PC-9 (cell line): Measurements from ENCODE around the gene VWDE. TPM values are rescaled to one million over a fixed set of nuclear protein-coding genes. Genes with fewer than 3 reads are reported as not detected.

Experiments
- BruUV-seq: library from RNA; stranded (reverse); fragments of 400-500 nt; replicated peaks from 2 replicates; lab custom pipeline; 2021; lab: Mats Ljungman, UMichigan
- CTCF ChIA-PET: fragments of 300-600 bp; sonication (Branson Sonifier 250); formaldehyde crosslinking; loops from one replicate; lab custom pipeline; 2022; ENCODE audit warnings: antibody characterized with exemption; lab: Charles Lee
- POLR2A ChIA-PET: fragments of 300-600 bp; sonication (Branson Sonifier 250); formaldehyde crosslinking; loops from one replicate; lab custom pipeline; 2022; ENCODE audit warnings: antibody characterized with exemption; ENCODE audit not compliant: unreplicated experiment; lab: Charles Lee
- DNase-seq, 2 experiments: peaks; one replicate each; pipeline versions ENCODE4 v3.0.0 to v3.0.0-alpha.2; 2015 to 2022; ENCODE audit warnings: mixed read lengths in 1 of 2
- H2AFZ ChIP-seq: fragments of 200-600 bp; sonication (generic); 2 replicates; pipeline ENCODE4 v1.8.1; 2017; ENCODE audit warnings: antibody characterized with exemption
- H3F3A ChIP-seq: fragments of 200-600 bp; sonication (generic); 2 replicates; pipeline ENCODE4 v1.8.1; 2017; ENCODE audit warnings: antibody characterized with exemption, mild to moderate bottlenecking, low read depth; ENCODE audit not compliant: insufficient read depth
- H3K27ac ChIP-seq: fragments of 200-600 bp; sonication (generic); 2 replicates; pipeline ENCODE4 v1.6.1; 2016; ENCODE audit warnings: mixed run types
- H3K27me3 ChIP-seq: fragments of 200-600 bp; sonication (generic); 2 replicates; pipeline ENCODE4 v1.6.1; 2016; ENCODE audit warnings: low read depth, mixed run types; ENCODE audit not compliant: insufficient read depth
- H3K36me3 ChIP-seq: fragments of 200-600 bp; sonication (generic); 2 replicates; pipeline ENCODE4 v1.6.1; 2016; ENCODE audit warnings: low read depth, mixed run types
- H3K4me1 ChIP-seq: fragments of 200-600 bp; sonication (generic); replicated peaks from 2 replicates; pipeline ENCODE4 v1.6.1; 2016; ENCODE audit warnings: mixed run types; ENCODE audit not compliant: insufficient read depth
- H3K4me2 ChIP-seq: fragments of 200-600 bp; sonication (generic); 2 replicates; pipeline ENCODE4 v1.6.1; 2017; ENCODE audit warnings: mixed run types
- H3K4me3 ChIP-seq: fragments of 200-600 bp; sonication (generic); 2 replicates; pipeline ENCODE4 v1.6.1; 2016; ENCODE audit warnings: mixed run types
- H3K79me2 ChIP-seq: fragments of 200-600 bp; sonication (generic); 2 replicates; pipeline ENCODE4 v1.6.1; 2017; ENCODE audit warnings: low read depth, mixed run types
- H3K9me2 ChIP-seq: fragments of 200-600 bp; sonication (generic); 2 replicates; pipeline ENCODE4 v1.8.1; 2017; ENCODE audit warnings: mild to moderate bottlenecking; ENCODE audit not compliant: insufficient read depth
- H3K9me3 ChIP-seq: fragments of 200-600 bp; sonication (generic); 2 replicates; pipeline ENCODE4 v1.8.1; 2016; ENCODE audit warnings: low read depth; ENCODE audit not compliant: insufficient read depth
- H4K20me1 ChIP-seq: fragments of 200-600 bp; sonication (generic); 2 replicates; pipeline ENCODE4 v1.8.1; 2017; ENCODE audit not compliant: insufficient read depth
- EZH2 ChIP-seq: fragments of 200-600 bp; sonication (generic); IDR thresholded peaks from 2 replicates; pipeline ENCODE4 v1.8.0; 2017; ENCODE audit warnings: antibody characterized with exemption, low read depth
- intact Hi-C: fragments of 100-400 bp; cut with micrococcal nuclease; formaldehyde crosslinking; loops from one replicate; pipeline ENCODE4 v1.10.0; 2022; ENCODE audit not compliant: unreplicated experiment
- total RNA-seq: library from RNA; stranded (reverse); gene quantifications from 2 replicates; pipeline ENCODE4 v1.2.3, GENCODE V29; 2021
- TF ChIP-seq, protein P1 (sequence below): fragments of 200-600 bp; sonication (generic); conservative IDR thresholded peaks from 2 replicates; pipeline ENCODE4 v1.6.1; 2017; ENCODE audit warnings: mixed run types, antibody characterized with exemption, mild to moderate bottlenecking, moderate library complexity

Gene VWDE
- total RNA-seq, 1 experiment from 2014 or later, result 27.3 TPM

- CTCF ChIA-PET, result no interaction called here
- H2AFZ ChIP-seq, result no peak overlapping the region
- no peak for DNase-seq
- H3K27me3 ChIP-seq, result no peaks in the 10 kb centered on the region
- TF ChIP-seq, protein P1, sequence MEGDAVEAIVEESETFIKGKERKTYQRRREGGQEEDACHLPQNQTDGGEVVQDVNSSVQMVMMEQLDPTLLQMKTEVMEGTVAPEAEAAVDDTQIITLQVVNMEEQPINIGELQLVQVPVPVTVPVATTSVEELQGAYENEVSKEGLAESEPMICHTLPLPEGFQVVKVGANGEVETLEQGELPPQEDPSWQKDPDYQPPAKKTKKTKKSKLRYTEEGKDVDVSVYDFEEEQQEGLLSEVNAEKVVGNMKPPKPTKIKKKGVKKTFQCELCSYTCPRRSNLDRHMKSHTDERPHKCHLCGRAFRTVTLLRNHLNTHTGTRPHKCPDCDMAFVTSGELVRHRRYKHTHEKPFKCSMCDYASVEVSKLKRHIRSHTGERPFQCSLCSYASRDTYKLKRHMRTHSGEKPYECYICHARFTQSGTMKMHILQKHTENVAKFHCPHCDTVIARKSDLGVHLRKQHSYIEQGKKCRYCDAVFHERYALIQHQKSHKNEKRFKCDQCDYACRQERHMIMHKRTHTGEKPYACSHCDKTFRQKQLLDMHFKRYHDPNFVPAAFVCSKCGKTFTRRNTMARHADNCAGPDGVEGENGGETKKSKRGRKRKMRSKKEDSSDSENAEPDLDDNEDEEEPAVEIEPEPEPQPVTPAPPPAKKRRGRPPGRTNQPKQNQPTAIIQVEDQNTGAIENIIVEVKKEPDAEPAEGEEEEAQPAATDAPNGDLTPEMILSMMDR, result no peak
- no peak for TF ChIP-seq EZH2
- no peaks in the 10 kb centered on the region for H3K4me1 ChIP-seq
- no peaks in the 10 kb centered on the region for H3K36me3 ChIP-seq
- H3K4me3 ChIP-seq, result no peak overlapping the region
- H3K79me2 ChIP-seq, result no peaks in the 10 kb centered on the region
- BruUV-seq, result no TSS peak
- H4K20me1 ChIP-seq, result no peaks in the 10 kb centered on the region
- H3K27ac ChIP-seq, result no peak overlapping the region
- POLR2A ChIA-PET, result no interaction called here
- no peaks in the 10 kb centered on the region for H3K9me2 ChIP-seq
- intact Hi-C loops, result no loop called here
- no peaks in the 10 kb centered on the region for H3K9me3 ChIP-seq
- H3F3A ChIP-seq, result no peaks in the 10 kb centered on the region
- H3K4me2 ChIP-seq, result no peak overlapping the region
Observed at GRCh38 chr7:12314199-12314598, 89.5 kb downstream of the VWDE start.

GRCh38 chr7:12305502-12305901 lies 98.2 kb downstream of the VWDE start:
- CTCF ChIA-PET, result no interaction called here
- H3K27ac ChIP-seq, result no peak overlapping the region
- H3K4me2 ChIP-seq, result no peak overlapping the region
- no TSS peak for BruUV-seq
- H4K20me1 ChIP-seq, result no peaks in the 10 kb centered on the region
- intact Hi-C loops, result no loop called here
- no peaks in the 10 kb centered on the region for H3K27me3 ChIP-seq
- H3K9me2 ChIP-seq, result no peaks in the 10 kb centered on the region
- no peaks in the 10 kb centered on the region for H3K9me3 ChIP-seq
- TF ChIP-seq, protein P1, result no peak
- TF ChIP-seq EZH2, result no peak
- 0 out of 2 replicates have a peak, but pooled peaks cover 8% of the 10 kb centered on the region for H3K4me1 ChIP-seq
- POLR2A ChIA-PET, result no interaction called here
- DNase-seq, result no peak
- H2AFZ ChIP-seq, result no peak overlapping the region
- no peaks in the 10 kb centered on the region for H3F3A ChIP-seq
- no peaks in the 10 kb centered on the region for H3K79me2 ChIP-seq
- no peaks in the 10 kb centered on the region for H3K36me3 ChIP-seq
- no peak overlapping the region for H3K4me3 ChIP-seq

GRCh38 chr7:12303495-12303894 lies 100.2 kb downstream of the VWDE start:
- Histone ChIP-seq H3K27me3 (no peaks in the 10 kb centered on the region), H2AFZ (no peak overlapping the region), H3K27ac (no peak overlapping the region), H3K9me2 (no peaks in the 10 kb centered on the region), H4K20me1 (no peaks in the 10 kb centered on the region), H3K36me3 (no peaks in the 10 kb centered on the region), H3K4me3 (no peak overlapping the region), H3K79me2 (no peaks in the 10 kb centered on the region), H3F3A (no peaks in the 10 kb centered on the region), H3K9me3 (no peaks in the 10 kb centered on the region), H3K4me2 (no peak overlapping the region), H3K4me1 (peaks cover 10% of the 10 kb centered on the region; the same call in 1 of the 2 replicates)
- POLR2A ChIA-PET, result no interaction called here
- TF ChIP-seq, protein P1, result no peak
- no peak for TF ChIP-seq EZH2
- intact Hi-C loops, result no loop called here
- CTCF ChIA-PET, result no interaction called here
- DNase-seq, result no peak
- no TSS peak for BruUV-seq
